ENCODE measurements around the gene UVRAG. TPM values are rescaled to one million over a fixed set of nuclear protein-coding genes. Genes with fewer than 3 reads are reported as not detected.

Gene UVRAG
- total and polyA plus RNA-seq, 2 of the 4 experiments (the other 2 are of a cell fraction) = 5.6 to 10.9 TPM

DNA sequence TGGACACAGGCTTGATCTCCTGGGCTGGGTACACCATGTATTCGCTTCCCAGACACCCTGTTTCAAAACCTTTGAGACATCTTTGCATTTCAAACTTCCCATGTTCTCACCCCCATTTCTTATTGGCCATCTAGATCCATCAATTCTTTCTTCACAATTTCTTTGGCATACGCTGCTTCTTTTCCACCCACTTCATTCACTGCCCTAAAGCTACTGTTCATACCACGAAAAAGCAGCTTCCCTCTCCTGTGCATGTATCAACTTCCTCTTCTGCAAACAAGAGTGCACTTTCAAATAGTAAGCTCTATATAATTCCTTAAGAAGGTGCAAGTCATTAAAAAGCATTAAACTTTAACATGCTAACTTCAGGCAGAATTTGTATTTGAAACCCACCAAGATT, 21.4 kb downstream of the UVRAG start:
- Histone ChIP-seq H2AFZ (replicated peaks; ENCODE audit: low read length, poor library complexity) (no peak overlapping the region), H3K23ac (ENCODE audit: low read depth, low read length) (no peak overlapping the region), H3K4me3 (ENCODE audit: insufficient read depth, low read depth, low read length) (no peak overlapping the region), H4K91ac (ENCODE audit: insufficient read depth, low read depth, low read length) (no peak overlapping the region), H3K56ac (ENCODE audit: extremely low read depth, insufficient read depth, low read length) (no peak overlapping the region), H4K5ac (ENCODE audit: low read depth, low read length) (no peak overlapping the region), H4K20me1 (ENCODE audit: insufficient read depth, low read length) (0 out of 2 replicates have a peak, but pooled peaks cover 6% of the 10 kb centered on the region), H2AK5ac (ENCODE audit: low read depth, low read length) (no peak overlapping the region), H2BK120ac (ENCODE audit: low read depth, low read length) (no peak overlapping the region), H3K4me2 (ENCODE audit: low read depth, low read length) (no peak overlapping the region), H3K36me3 (ENCODE audit: control insufficient read depth, insufficient read depth, low read length) (0 out of 2 replicates have a peak, but pooled peaks cover 1% of the 10 kb centered on the region), H3K9ac (ENCODE audit: low read depth, low read length) (no peak overlapping the region), H2BK5ac (ENCODE audit: low read depth, low read length, poor library complexity, severe bottlenecking) (no peak overlapping the region), H3K27me3 (ENCODE audit: control insufficient read depth, insufficient read depth, low read length) (no peaks in the 10 kb centered on the region), H3K27ac (ENCODE audit: insufficient read depth, low read length) (no peak overlapping the region), H3K4me1 (ENCODE audit: control insufficient read depth, insufficient read depth, low read length) (no peaks in the 10 kb centered on the region), H3K14ac (replicated peaks; ENCODE audit: low read depth, low read length) (no peak overlapping the region), H4K8ac (ENCODE audit: low read depth in 2 of 2, low read length in 2 of 2) (no peak overlapping the region), H2BK20ac (ENCODE audit: low read depth, low read length) (no peak overlapping the region), H2AK9ac (replicated peaks; ENCODE audit: low read depth, low read length, poor library complexity) (no peak overlapping the region), H3K9me1 (ENCODE audit: insufficient read depth, low read length) (no peaks in the 10 kb centered on the region), H3K4ac (ENCODE audit: low read depth, low read length) (no peak overlapping the region), H3K18ac (ENCODE audit: low read depth, low read length) (no peak overlapping the region), H2BK15ac (ENCODE audit: low read depth, low read length) (no peak overlapping the region), H3K79me1 (ENCODE audit: low read depth in 1 of 2, low read length in 2 of 2) (peaks cover 7 to 23% of the 10 kb centered on the region in 2 experiments), H3K9me3 (ENCODE audit: control insufficient read depth, insufficient read depth, low read length) (no peaks in the 10 kb centered on the region)
- DNase-seq = no peak
- POLR2A ChIA-PET (ENCODE audit: unreplicated experiment) = no interaction called here
- no peak for ATAC-seq (ENCODE audit: low read depth)
- in situ Hi-C loops (cut with MboI; ENCODE audit: low sequenced_read_pairs) (no loop called here), dilution Hi-C loops (cut with HindIII; ENCODE audit: low sequenced_read_pairs, unreplicated experiment) (no loop called here), intact Hi-C loops (cut with micrococcal nuclease) (no loop called here)
- BruUV-seq (replicated peaks) = no TSS peak
- CTCF ChIA-PET = no interaction called here
- 87% methylated on average over 3 of the region's 3 CpGs; no CpG with 5 or more reads in 1 of the 2 experiments for WGBS, 2 experiments (ENCODE audit: extremely low coverage in 2 of 2, insufficient read length in 1 of 2)
- TF ChIP-seq RCOR1 (IDR thresholded peaks at IDR 0.05; ENCODE audit: insufficient replicate concordance, low read length) = no peak
- TF ChIP-seq, protein P1, sequence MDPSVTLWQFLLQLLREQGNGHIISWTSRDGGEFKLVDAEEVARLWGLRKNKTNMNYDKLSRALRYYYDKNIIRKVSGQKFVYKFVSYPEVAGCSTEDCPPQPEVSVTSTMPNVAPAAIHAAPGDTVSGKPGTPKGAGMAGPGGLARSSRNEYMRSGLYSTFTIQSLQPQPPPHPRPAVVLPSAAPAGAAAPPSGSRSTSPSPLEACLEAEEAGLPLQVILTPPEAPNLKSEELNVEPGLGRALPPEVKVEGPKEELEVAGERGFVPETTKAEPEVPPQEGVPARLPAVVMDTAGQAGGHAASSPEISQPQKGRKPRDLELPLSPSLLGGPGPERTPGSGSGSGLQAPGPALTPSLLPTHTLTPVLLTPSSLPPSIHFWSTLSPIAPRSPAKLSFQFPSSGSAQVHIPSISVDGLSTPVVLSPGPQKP (IDR thresholded peaks at IDR 0.05; ENCODE audit: borderline replicate concordance, low read depth, low read length) = no peak
- no peak for TF ChIP-seq MAFK (IDR thresholded peaks at IDR 0.05; ENCODE audit: low read depth, low read length)
- no peak for TF ChIP-seq USF2 (IDR thresholded peaks at IDR 0.05; ENCODE audit: low read depth, low read length)
- no peak for TF ChIP-seq RAD21 (IDR thresholded peaks at IDR 0.05; ENCODE audit: low read length)
- TF ChIP-seq SMC3 (IDR thresholded peaks at IDR 0.05; ENCODE audit: low read depth, low read length) = no peak
- TF ChIP-seq RFX5 (IDR thresholded peaks at IDR 0.05; ENCODE audit: low read depth, low read length) = no peak
- no peak for TF ChIP-seq NFE2L2 (IDR thresholded peaks at IDR 0.05; ENCODE audit: low read depth, low read length)
- TF ChIP-seq MAZ (IDR thresholded peaks at IDR 0.05; ENCODE audit: borderline replicate concordance, low read depth, low read length) = no peak
- TF ChIP-seq, protein P2, sequence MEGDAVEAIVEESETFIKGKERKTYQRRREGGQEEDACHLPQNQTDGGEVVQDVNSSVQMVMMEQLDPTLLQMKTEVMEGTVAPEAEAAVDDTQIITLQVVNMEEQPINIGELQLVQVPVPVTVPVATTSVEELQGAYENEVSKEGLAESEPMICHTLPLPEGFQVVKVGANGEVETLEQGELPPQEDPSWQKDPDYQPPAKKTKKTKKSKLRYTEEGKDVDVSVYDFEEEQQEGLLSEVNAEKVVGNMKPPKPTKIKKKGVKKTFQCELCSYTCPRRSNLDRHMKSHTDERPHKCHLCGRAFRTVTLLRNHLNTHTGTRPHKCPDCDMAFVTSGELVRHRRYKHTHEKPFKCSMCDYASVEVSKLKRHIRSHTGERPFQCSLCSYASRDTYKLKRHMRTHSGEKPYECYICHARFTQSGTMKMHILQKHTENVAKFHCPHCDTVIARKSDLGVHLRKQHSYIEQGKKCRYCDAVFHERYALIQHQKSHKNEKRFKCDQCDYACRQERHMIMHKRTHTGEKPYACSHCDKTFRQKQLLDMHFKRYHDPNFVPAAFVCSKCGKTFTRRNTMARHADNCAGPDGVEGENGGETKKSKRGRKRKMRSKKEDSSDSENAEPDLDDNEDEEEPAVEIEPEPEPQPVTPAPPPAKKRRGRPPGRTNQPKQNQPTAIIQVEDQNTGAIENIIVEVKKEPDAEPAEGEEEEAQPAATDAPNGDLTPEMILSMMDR (conservative IDR thresholded peaks at IDR 0.05; ENCODE audit: low read depth, low read length) = no peak
- TF ChIP-seq BHLHE40 (IDR thresholded peaks at IDR 0.05; ENCODE audit: low read depth, low read length) = no peak

Data from IMR-90 (cell line).